RCC 7860 (cell line): Measurements from ENCODE around the gene ANKH.
A peak's percentile ranks its signal among the peaks of the same experiment; 100 is the strongest.

ENCODE experiments used
- DNase-seq: peaks from one replicate; pipeline ENCODE4 v3.0.0-alpha.2; 2015; ENCODE audit warnings: low spot score
- FAIRE-seq: peaks from 2 replicates; lab custom pipeline; 2012; peaks lifted over from hg19 to GRCh38; lab: Jason Lieb, UNC

ANKH gene

DNA sequence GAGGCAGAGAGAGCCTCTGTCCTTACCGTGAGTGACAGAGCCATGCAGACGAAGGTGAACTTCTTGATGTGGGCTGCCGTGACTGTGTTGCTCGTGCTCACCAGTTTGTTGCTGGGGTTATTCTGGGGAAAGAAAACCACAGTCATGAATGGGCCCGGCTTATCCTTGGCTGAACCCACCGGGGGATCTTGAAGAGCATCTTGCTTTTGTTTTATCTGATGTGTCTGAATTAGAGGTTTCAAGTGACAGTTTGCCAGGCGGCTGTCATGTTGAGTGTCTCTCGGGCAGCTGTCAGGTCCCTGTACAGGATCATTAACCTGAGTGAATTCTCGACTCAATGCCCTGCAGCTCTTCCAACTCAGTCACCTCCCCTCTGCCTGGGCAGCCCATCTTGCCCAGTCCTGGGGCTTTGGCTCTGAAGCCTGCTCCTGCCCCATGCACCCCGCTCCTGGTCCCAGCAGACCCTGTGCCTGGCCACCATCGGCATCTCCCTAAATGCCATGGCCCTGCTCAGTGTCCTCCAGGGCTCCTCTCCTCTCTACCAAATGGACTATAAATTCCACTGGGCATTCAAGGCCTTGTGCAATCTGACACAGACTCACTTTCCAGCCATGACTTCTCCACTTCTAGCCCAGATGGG lies 129.7 kb downstream of the ANKH start:
- FAIRE-seq (no peak), DNase-seq (no peak)

DNA sequence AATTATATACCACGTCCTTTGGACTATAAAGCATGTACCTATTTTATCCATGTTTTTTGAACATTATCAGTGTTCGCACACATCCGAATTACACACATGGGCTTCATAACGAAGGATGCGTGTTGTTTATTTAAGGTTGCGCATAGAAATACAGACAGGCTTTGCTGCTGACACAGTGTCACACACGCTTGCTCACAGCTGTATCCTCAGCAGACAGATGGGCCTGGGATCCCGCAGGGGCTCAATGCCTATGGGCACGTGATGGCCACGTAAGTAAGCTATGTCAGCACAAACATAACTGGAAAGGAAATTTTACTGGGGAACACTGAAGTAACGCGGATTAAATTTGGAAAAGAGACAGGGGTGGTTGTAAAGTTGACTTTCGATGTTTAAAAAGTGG lies 130.4 kb downstream of the ANKH start:
- FAIRE-seq (no peak), DNase-seq (no peak)

DNA sequence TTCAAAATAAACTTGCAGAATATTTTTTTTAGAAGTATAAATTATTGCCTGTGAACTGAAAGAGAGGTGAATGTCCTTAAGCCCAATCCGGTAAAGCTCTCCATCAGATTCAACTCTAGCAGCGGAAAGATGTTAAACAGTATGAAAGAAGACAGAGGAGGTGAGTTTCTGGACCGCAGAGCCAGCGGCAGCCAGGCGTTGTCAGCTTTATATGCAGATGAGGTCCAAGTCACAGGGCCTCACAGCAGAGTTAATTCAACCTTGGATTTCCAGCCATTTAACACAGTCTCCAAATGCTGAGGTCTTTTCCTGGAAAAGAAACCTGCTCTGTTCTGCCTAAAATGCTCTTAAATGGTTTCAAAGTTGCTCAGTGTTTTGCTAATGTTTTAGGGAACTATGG lies 131.6 kb downstream of the ANKH start:
- FAIRE-seq (no peak), DNase-seq (no peak)

DNA sequence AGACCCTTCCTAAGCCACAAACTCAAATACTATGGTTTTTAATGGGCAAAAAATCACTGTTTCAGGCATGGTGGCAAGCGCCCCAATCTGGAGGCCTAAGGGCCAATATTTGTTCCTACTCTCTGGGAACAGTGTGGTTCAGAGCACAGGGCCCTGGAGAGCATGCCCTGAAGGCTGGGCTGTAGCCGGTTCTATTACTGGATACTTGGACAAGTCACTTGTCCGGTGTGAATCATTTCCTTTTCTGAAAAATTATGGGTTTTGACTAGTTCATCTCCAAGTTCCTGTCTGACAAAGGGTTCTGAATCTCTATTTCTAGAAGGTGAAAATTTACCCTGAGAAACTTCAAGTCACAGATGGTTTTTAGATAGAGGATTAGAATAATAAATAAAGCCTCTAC lies 132.0 kb downstream of the ANKH start:
- DNase-seq (peak; percentile 22), FAIRE-seq (peak; percentile 4)

DNA sequence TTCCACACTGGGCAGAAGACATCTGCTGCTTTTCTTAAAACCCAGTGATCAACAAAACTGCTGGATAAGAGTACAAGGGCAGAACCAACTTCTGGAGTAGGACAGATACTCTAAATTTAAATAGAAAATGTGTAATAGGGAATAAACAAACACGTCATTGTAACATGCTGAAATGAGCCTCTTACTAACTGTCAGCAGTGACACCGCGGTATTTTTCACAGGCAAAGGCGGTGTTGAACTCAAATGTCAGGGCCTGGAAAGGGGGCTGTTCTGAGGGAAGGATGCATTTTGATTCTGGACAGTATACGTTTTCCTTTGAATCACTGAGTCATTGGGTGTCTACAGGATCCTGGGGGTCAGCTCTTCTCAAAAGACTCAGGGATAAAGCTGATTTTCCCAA lies 133.5 kb downstream of the ANKH start:
- DNase-seq (no peak), FAIRE-seq (no peak)

DNA sequence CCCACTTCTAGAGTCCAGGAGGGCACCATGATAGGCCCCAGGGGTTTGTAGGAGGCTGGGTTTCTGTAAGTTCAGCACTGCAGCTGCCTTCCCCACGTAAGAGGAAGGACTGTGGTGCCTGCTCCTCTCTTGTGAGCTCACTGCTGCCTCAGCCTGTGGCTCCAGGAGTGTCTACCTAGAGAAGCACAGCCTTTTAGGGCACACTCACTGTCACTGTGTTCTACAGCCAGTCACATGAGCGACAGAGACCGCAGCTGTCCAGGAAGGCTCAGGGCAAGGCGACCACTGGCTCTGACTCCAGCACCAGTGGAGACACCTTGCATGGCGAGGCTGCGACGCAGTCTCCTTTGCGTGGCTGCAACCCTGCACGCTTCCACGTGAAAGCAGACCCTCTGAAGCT lies 134.3 kb downstream of the ANKH start:
- FAIRE-seq (no peak), DNase-seq (no peak)

DNA sequence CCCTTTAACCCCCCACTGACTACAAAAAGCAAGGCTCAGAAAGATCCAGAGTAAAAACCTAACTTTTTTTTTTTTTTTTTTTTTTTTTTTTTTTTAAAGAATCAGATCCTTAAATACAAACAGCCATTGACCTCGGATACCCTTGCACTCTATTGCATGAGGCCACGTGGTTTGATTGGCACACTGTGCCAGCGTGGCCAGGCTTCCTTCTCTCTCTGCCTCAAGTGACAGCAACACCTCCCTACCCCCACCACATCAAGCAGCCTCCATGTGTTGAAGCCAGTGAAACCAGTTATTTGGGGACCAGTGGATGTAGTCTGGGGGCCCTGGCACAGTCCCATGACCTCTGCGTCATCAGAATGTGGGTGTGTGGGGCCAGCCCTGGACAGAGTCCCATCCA lies 135.6 kb downstream of the ANKH start:
- FAIRE-seq = no peak

DNA sequence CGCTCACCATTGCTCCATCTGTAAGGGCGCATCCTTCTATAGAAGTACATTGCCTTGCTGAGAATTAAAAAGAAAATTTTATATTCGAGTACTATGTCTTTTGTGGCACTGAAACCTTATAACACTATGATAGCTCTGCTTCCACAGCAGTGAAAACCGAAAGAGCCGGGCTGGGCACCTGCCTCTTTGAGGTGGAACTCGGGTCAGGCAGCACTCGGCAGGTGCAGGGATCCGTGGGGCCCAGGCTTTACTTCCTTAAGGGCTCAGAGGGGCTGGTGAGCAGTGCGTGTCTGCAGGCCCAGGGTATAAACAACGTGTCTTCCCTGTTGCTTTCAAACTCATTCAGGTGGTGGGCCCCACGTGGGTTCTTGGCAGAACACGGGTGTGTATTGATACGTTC lies 137.2 kb downstream of the ANKH start:
- DNase-seq (no peak), FAIRE-seq (no peak)

More for the DNA sequence above, 135.6 kb downstream of the ANKH start:
- no peak for DNase-seq

DNA sequence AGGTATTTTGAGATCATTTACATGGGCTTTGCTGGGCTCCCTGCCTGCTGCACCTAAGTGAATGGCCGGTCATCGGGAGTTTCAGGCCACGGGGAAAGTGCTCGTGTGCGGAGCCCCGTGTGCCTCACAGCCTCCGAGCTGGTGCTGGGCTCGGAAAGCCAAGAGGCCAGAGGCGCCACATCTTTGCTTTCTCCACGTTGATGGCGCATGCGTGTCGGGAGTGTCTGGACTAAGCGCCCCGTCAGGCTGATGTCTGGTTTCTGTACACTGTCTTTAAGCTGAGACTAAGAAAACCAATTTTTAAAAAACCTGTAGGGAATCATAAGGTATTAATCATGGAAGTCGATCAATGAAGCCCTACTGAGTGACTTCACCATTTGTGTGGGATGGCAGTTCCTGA lies 137.9 kb downstream of the ANKH start:
- DNase-seq = no peak
- no peak for FAIRE-seq

DNA sequence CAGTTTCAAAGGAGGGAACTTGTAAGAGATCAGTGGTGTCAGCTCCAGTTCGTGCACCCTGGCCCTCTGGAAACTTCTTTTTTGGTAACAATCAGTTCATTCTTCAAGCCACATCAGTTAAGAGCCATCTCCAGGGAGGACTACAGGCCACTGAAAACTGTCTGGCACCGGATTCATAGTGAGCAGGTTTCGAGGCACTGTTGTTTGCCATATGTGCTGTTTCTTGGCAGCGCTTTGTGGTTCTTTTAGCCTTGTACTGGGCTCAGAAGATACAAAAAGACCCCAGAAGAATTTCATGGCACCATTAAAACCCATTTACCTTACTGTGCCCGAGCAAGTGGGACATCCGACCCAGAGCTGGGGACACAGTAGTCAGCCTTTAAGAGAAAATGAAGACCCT lies 138.6 kb downstream of the ANKH start:
- no peak for DNase-seq

DNA sequence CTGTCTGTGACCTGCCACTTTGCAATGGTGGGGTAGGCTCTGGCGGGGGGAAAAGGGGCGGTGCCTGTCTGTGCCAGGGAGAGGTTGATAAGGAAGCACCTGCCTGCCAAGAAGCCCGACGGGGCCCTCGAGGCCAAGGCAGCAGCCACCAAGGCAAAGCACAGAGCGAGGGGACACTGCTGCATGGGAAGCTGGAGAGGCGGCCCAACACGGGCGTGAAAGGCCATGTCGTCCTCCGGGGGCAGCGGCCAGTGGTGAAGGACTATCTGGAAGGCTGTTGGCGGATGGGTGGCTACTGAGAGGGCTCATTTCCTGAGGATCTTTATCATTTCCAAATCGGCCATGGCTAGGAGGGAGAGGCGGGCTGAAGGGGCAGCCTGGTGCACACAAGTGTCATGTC lies 140.7 kb downstream of the ANKH start:
- FAIRE-seq (no peak), DNase-seq (no peak)

More for the DNA sequence above, 138.6 kb downstream of the ANKH start:
- FAIRE-seq = no peak

DNA sequence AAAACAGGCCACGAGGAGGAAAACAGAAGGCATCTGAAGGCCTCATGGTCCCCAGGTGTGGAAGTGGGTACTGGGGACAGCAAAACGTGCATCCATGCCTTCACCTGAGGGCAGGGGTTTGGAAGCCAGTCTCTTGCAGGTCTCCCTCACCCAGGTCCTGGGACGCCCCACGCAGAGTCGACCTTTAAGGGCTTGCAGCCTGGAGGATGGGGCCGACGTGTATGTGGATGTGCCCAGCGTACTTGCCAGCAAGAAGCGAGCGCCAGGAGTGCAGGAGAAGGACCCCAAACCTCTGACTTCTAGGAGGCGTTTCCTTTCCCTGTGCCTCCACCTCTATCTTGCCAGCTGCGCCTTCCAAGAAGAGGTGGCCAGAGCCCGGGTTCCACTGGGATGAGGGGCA lies 141.1 kb downstream of the ANKH start:
- DNase-seq (no peak), FAIRE-seq (no peak)

DNA sequence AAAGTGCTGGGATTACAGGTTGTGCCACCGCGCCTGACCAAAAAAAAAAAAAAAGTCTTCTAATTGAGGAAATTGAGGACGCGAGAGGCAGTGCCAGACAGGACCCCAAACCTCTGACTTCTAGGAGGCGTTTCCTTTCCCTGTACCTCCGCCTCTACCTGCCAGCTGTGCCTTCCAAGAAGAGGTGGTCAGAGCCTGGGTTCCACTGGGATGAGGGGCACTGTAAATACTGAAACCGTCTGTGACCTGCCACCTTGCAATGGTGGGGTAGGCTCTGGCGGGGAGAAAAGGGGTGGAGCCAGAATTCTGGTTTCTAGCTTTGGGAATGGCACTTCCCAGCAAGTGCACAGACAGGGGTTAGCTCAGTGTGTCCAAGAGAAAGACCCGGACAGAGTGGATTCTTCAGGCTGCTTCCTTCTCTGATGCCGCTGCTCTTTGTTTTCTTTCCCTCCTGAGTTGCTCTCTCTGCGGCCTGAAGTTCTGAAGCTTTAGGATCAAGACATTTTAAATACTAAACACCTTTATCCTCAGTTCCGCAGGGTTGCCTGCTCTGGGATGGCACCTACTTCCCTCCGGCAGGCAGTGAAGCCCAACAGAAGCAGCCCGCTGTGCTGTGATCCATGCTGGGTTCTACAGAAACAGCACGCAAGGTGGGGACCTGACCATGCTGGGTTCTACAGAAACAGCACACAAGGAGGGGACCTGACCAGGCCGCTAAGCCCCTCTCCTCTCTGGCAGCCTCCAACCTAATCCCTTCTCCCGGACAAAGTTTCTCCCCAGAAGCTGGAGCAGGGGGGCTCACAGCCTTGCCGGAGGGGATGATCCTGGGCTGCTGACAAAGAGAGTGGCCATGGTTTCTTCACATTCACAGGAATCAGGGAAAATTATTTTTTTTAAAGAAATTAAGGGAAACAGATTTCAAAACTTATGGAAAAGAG lies 141.9 kb downstream of the ANKH start:
- FAIRE-seq (no peak), DNase-seq (no peak)

DNA sequence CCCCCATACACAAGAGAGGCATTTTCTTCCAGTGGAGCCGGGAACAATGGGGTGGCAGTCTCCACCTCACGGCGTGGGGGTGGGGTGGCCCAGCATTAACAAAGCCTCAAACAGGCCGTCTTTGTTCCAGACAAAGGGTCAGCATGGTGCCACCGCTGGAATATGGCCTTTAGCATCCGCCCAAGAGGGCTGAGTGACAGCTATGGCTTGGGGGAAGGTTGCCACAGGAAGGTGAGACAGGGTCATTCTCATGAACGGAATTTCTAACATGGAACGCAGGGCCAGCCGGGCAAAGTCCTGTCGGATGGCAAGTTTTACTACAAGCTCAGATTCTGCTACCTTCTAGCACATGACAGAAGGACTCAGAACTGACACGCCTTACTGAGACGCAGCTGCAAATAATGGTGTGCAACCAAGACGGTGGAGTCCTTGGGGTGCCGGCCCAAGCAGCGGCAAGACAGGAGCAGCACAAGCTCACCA lies 143.1 kb downstream of the ANKH start:
- FAIRE-seq (no peak), DNase-seq (no peak)

DNA sequence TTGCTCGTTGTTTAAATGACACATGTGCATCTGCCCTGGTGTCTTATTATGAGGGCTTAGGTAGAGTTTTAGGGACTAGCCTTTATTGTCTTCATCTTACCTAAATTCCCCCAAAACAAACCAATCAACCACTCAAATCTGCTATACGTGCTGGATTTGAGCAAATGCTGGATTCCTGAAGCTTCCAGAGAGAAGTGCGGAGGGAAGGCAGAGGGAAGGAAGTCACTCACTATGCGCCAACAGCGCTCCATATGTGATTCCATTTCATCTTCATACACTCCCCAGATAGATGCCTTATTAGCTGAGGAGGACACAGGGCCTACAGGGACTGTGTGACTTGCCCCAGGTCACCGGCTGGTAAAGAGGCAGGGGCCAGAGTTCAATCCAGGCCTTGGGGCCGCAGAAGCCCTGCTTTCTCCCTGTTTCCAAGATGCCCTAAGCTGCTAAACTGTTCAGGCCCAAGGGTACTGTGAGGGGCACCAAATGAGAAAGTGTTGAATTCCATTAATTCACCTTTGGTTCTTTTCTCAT lies 143.6 kb downstream of the ANKH start:
- no peak for DNase-seq
- no peak for FAIRE-seq

DNA sequence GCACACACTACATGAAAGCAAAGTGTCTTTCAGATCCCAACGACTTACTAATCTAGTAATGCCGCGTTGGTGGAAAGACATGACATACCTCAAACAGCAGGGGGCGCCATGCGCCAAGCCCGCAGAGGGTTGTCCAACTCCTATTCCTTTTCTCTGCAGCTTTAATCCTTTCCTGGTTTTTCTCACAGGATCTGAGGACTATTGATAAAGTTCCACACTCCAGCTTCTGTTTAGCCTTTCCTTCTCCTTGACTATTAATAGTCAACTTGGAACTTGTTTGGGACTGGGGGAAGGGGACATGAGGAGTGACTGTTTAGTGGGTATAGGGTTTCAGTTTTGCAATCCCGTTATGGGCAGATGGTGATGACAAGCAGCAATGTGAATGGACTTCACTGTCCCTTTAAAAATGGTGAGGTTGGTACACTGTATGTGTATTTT lies 144.1 kb downstream of the ANKH start:
- DNase-seq (peak; percentile 66), FAIRE-seq (peak; percentile 75)

DNA sequence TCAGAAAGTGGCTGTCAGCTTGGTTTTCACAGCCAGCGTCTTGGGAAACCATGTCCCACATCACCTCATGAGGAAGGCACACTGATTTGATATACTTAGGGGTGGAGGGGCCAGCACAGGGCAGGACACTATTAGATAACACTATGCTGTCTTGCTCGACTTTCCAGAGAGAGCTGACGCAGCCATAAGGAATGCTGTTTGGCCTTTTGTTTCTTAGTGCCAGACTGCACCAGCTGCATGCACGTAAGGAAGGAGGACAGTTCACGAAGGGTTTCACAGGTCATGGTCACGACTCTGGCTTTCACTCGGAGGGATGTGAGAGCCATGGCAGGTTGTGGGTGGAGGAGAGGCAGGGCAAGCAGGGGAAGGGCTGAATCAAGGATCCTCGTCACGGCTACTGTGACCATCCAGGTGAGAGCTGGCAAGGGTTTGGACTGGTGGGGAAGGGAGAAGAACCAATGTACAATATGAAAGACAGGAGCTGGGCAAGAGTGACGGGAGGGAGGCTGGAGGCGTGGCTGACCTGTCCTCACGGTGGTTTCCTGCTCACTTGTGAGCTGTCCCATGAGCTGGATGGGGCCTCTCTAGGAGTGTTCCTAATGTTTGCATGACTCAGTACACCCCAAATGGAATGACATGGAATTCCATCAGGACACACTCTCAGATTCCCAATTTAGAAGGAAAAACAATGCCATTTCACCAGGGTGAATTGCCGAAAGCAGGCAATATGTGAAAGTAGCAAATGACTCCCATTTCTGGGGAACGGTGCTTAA lies 145.3 kb downstream of the ANKH start:
- DNase-seq (no peak), FAIRE-seq (no peak)

DNA sequence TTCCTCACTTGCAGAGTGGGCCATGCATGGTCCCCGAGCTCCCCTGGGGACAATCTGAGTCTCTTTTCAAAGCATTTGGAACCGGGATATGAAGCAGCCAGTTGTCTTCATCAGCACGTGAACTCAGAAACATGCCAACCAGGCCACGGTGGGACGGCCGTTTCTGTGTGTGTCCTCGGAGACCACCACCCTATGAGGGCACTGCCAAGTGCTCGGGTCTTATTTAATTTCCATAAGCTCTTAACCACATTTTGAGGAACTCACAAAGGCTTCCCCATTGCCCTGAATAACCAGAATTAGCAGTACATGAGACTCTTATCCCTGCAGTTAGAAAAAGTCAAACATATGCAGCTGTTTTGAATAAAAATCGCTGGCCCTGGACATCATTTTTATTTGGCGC lies 146.9 kb downstream of the ANKH start:
- DNase-seq (no peak), FAIRE-seq (no peak)

DNA sequence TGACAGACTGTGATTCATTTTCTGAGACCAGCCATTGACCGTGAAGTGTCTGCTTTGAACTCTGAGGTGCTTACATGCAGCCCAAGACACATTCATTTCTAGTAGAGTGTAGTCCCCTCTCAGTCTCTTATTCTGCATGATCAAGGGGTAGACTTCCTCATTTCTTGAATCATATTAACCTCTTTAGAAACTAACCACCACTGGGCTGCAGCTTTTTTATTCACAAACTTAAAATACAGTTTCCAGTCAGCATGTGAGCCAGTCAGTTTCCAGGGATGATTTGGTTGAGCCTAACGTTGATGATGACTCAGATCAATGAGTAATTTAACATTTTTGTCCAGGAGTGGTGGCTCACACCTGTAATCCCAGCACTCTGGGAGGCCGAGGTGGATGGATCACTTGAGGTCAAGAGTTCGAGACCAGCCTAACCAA lies 147.9 kb downstream of the ANKH start:
- no peak for DNase-seq
- FAIRE-seq = no peak

DNA sequence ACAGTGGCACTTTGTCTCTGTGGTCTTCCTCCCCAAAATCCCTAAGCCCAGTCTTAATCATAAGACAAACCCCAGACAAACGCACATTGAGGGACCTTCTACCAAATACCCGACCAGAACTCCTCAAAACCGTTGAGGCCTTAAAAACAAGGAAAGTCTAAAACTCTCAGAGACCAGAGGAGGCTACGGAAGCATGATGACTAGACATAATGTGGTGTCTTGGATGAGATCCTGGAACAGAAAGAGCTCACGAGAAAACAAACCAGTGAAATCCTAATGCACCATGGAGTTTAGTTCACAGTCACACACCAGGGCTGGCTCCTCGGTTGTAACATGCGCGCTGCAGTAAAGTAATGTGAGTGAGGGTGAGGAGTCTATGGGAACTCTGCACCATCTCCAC lies 148.7 kb downstream of the ANKH start:
- no peak for DNase-seq
- no peak for FAIRE-seq
